A549 (cell line): ENCODE measurements around the gene MAZ.

Experiments
- CHD2 ChIP-seq: fragments of 150-350 bp; IDR thresholded peaks from 2 replicates; pipeline ENCODE4 v1.6.1; 2014; ENCODE audit warnings: low read length; ENCODE audit not compliant: partially characterized antibody
- HDAC2 ChIP-seq: fragments of 200-600 bp; sonication (generic); IDR thresholded peaks from 2 replicates; pipeline ENCODE4 v1.6.1; 2016
- HOXA7 ChIP-seq: fragments of 250-450 bp; sonication (Bioruptor Pico); IDR thresholded peaks from 2 replicates; pipeline ENCODE4 v1.5.0; 2020; ENCODE audit warnings: mild to moderate bottlenecking, moderate library complexity
- MYC ChIP-seq: IDR thresholded peaks from 2 replicates; pipeline ENCODE4 v1.6.1; 2012; ENCODE audit warnings: mild to moderate bottlenecking, inconsistent platforms, low read length, improper control_type of control experiment, borderline replicate concordance
- POLR2A ChIP-seq: IDR thresholded peaks from 2 replicates; pipeline ENCODE4 v1.6.1; 2012; ENCODE audit warnings: mild to moderate bottlenecking, low read length
- ZC3H11A ChIP-seq: fragments of 450-650 bp; IDR thresholded peaks from 2 replicates; pipeline ENCODE4 v1.6.1; 2014; ENCODE audit warnings: antibody characterized with exemption, mild to moderate bottlenecking
- TF ChIP-seq, protein P1 (sequence below): fragments of >200 bp; sonication (Bioruptor Twin); formaldehyde crosslinking; IDR thresholded peaks from 3 replicates; pipeline ENCODE4 v1.5.1; 2016

DNA sequence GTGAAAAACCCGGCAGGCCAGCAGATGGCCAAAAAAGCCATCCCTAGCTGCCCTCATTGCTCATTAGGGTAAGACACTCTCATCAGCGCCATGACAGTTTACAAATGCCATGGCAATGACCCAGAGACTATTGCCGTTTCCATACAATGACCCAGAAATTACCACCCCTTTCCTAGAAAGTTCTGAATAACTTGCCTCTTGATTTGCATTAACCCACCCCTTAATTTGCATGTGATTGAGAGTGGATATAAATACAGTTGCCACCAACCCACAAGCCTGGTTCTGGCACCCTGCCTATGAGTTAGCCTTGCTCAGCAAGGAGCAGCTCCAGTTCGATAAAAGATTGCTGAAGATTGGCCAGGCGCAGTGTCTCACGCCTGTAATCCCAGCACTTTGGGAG lies 44.4 kb upstream of the MAZ start:
- TF ChIP-seq, protein P1, sequence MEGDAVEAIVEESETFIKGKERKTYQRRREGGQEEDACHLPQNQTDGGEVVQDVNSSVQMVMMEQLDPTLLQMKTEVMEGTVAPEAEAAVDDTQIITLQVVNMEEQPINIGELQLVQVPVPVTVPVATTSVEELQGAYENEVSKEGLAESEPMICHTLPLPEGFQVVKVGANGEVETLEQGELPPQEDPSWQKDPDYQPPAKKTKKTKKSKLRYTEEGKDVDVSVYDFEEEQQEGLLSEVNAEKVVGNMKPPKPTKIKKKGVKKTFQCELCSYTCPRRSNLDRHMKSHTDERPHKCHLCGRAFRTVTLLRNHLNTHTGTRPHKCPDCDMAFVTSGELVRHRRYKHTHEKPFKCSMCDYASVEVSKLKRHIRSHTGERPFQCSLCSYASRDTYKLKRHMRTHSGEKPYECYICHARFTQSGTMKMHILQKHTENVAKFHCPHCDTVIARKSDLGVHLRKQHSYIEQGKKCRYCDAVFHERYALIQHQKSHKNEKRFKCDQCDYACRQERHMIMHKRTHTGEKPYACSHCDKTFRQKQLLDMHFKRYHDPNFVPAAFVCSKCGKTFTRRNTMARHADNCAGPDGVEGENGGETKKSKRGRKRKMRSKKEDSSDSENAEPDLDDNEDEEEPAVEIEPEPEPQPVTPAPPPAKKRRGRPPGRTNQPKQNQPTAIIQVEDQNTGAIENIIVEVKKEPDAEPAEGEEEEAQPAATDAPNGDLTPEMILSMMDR = no peak
- TF ChIP-seq HDAC2 = no peak
- TF ChIP-seq ZC3H11A = no peak
- TF ChIP-seq MYC = no peak
- TF ChIP-seq CHD2 = no peak
- TF ChIP-seq POLR2A = no peak
- no peak for TF ChIP-seq HOXA7 (CRISPR knock-in tag)
